HUDEP-2 (cell line): ENCODE results near the gene GTPBP4.
"Not testable (repeated sequence)": the region's sequence is repeated elsewhere in the genome, so short reads cannot be mapped to it uniquely, and the experiment has no call there.

Source experiments
- DNase-seq, 76 experiments: peaks; one replicate each; lab custom pipeline; 2025; ENCODE audit not compliant: unreplicated experiment in 76 of 76; lab: John Stamatoyannopoulos, UW

Gene GTPBP4

GRCh38 chr10:1022413-1022812 lies 34.2 kb downstream of the GTPBP4 start:
- no peak for DNase-seq

- no peak for DNase-seq
Observed at GRCh38 chr10:1024103-1024502, 35.9 kb downstream of the GTPBP4 start.

- DNase-seq: no peak
Observed at GRCh38 chr10:1025683-1026082, 37.4 kb downstream of the GTPBP4 start, which contains the start of gene IDI2. Gene IDI2 (minus strand): TSS chr10:1025859. CDS start chr10:1024723, 1,136 bp downstream.

- DNase-seq: no peak
Observed at GRCh38 chr10:1026578-1026977, 38.3 kb downstream of the GTPBP4 start.

GRCh38 chr10:1029838-1030237 lies 41.6 kb downstream of the GTPBP4 start:
- DNase-seq: no peak

GRCh38 chr10:1033601-1034000 lies 45.4 kb downstream of the GTPBP4 start:
- no peak for DNase-seq

GRCh38 chr10:1034758-1035157 lies 46.5 kb downstream of the GTPBP4 start:
- no peak for DNase-seq

GRCh38 chr10:1035201-1035600 lies 47.0 kb downstream of the GTPBP4 start:
- no peak for DNase-seq

GRCh38 chr10:1036341-1036791 lies 48.1 kb downstream of the GTPBP4 start:
- no peak for DNase-seq

- no peak for DNase-seq
Observed at GRCh38 chr10:1037098-1037497, 48.9 kb downstream of the GTPBP4 start.

- DNase-seq: not testable (repeated sequence)
Observed at GRCh38 chr10:1038769-1039168, 50.5 kb downstream of the GTPBP4 start.

- no peak for DNase-seq
Observed at GRCh38 chr10:1040133-1040532, 51.9 kb downstream of the GTPBP4 start.

GRCh38 chr10:1041514-1041913 lies 53.3 kb downstream of the GTPBP4 start:
- DNase-seq: no peak

GRCh38 chr10:1043532-1043995 lies 55.3 kb downstream of the GTPBP4 start:
- no peak for DNase-seq

GRCh38 chr10:1044146-1044545 lies 55.9 kb downstream of the GTPBP4 start:
- DNase-seq: no peak

GRCh38 chr10:1044964-1045363 lies 56.7 kb downstream of the GTPBP4 start:
- DNase-seq: no peak

- no peak for DNase-seq
Observed at GRCh38 chr10:1045415-1045814, 57.2 kb downstream of the GTPBP4 start.

- peak in 26 of 76 experiments; percentile 2 to 35 (median 17) for DNase-seq
Observed at GRCh38 chr10:1047937-1048336, 59.7 kb downstream of the GTPBP4 start.

GRCh38 chr10:1048349-1048731 lies 60.1 kb downstream of the GTPBP4 start:
- peak in 3 of 76 experiments; percentile 33 to 52 (median 50) for DNase-seq

GRCh38 chr10:1048732-1049424 lies 60.6 kb downstream of the GTPBP4 start, which contains the start of gene IDI1:
Gene IDI1 (minus strand): TSS chr10:1049119. CDS start chr10:1049003, 116 bp downstream.
- DNase-seq: peak; percentile 51 to 99 (median 96)

- DNase-seq: peak in 4 of 76 experiments; percentile 41 to 80 (median 54)
Observed at GRCh38 chr10:1049425-1049958, 61.3 kb downstream of the GTPBP4 start.

- DNase-seq: peak in 47 of 76 experiments; percentile 4 to 62 (median 31)
Observed at GRCh38 chr10:1050145-1050544, 61.9 kb downstream of the GTPBP4 start.
